NK-92 (cell line): ENCODE data around the gene ARHGEF39.
A peak's percentile ranks its signal among the peaks of the same experiment; 100 is the strongest.
"Not testable (repeated sequence)": the region's sequence is repeated elsewhere in the genome, so short reads cannot be mapped to it uniquely, and the experiment has no call there.

Source experiments
- DNase-seq: peaks from one replicate; lab custom pipeline; 2025; ENCODE audit not compliant: unreplicated experiment; lab: John Stamatoyannopoulos, UW

The ARHGEF39 gene

DNA sequence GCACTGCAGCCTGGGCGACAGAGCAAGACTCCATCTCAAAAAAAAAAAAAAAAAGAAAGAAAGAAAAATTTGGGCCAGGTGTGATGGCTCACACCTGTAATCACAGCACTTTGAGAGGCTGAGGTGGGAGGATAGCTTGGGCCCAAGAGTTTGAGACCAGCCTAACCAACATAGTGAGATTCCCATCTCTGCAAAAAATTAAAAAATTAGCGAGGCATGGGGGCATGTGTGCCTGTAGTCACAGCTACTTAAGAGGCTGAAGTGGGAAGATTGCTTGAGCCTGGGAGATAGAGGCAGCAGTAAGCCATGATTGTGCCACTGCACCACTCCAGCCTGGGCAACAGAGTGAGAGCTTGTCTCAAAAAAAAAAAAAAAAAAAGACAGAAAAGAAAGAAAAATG, 11.4 kb downstream of the ARHGEF39 start:
- no peak for DNase-seq

DNA sequence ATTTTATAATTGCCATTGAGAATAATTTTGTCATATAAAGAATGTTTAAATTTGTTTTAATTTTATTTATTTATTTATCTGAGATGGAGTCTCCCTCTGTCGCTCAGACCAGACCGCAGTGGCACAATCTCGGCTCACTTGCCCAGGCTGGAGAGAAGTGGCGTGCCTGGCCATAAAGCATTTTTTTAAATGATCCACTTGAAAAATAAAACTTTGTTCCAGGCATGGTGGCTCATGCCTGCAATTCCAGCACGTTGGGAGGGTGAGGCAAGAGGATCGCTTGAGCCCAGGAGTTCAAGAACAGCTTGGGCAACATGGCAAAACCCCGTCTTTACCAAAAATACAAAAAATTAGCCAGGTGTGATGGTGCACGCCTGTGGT, 12.2 kb downstream of the ARHGEF39 start:
- no peak for DNase-seq

DNA sequence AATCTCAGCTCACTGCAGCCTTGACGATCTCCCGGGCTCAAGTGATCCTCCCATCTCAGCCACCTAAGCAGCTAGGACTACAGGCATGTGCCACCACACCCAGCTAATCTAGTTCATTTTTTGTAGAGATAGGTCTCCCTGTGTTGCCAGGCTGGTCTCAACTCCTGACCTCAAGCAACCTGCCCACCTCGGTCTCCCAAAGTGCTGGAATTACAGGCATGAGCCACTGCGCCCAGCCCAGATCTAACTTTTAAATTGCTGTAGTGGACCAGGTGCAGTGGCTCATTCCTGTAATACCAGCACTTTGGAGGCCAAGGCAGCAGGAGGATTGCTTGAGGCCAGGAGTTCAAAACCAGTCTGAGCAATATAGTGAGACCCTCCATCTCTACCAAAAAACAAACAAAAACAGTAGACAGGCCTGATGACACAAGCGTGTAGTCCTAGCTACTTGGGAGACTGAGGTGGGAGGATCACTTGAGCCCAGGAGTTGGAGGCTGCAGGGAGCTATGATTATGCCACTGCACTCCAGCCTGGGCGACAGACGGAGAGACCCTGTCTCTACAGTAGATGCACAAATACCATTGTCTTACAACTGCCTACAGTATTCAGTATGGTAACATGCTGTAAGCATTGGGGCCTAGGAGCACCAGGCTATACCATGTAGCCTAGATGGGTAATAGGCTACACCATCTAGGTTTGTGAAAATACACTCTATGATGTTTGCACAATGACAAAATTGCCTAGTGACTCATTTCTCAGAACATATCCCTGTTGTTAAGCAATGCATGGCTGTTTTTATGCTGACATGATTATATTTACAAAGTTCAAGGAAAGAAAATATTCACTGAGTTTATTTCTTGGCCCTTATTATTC, 12.8 kb downstream of the ARHGEF39 start:
- DNase-seq, result no peak

- no peak for DNase-seq
Observed at GRCh38 chr9:35650341-35651158, 14.4 kb downstream of the ARHGEF39 start, which contains the start of gene SIT1. TSS of gene SIT1 (minus strand) at chr9:35650931. CDS start at chr9:35650853, 78 bp downstream.

DNA sequence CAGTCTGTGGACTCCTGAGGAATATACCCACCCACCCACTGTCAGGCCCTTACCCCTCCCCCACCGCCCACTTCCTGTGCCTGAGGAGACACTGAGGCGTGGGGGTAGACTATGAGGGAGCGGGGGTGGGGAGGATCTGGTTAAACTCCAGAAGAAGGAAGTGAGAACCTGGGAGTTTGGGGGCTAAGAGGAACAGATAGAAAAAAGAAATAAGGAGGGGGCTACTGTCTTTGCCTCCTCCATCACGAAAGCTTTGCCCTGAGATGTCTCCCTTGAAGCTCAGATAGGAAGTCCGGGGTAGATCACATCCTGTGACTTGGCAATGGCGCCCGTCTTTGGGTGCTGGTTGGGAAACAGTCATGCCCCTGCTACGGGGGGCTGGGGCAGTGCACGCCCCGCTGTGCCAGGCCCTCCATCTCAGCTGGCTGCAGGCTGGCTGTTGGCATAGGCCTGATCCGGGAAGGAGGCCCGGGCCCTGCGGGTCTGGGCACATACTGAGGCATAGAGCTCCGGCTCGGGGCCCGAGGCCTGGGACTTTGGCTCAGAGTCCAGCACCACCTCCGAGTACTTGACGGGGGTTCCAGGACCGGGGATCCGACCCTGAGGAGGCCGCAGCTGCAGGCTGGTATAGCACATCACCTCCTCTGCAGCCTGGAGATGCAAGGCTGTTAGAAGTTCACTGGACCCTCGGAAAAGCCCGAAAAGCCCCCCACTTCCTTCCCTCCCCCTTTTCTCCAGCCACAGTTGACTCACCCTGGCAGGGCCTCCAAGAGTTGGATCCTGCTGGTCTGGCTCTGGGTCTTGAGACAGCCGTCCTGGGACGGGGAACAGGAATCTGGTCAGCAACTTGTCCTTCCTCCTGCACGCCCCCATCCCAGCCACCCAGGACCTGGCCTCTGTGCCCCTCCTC, 15.3 kb downstream of the ARHGEF39 start:
- DNase-seq, result no peak

GRCh38 chr9:35646533-35647265, 18.3 kb downstream of the ARHGEF39 start:
- DNase-seq, result peak; percentile 28

DNA sequence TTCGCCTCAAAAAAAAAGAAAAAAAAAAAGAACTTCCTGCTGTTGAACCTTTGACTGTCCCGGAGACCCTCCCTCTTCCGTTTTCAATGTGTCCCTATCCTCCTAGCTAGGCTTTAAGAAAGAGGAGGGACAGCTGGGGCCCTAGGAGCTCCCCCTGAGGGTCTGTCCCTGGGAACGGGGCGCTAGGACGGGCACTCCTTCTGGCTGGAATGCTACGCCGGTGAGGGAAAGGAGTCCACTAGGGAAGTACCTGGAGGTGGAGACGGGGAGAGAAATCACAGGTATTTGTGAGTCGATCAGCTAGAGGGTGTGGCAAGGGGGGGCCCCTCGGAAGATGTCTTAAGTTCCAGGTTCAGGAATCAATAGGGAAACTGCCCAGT, 18.9 kb downstream of the ARHGEF39 start:
- no peak for DNase-seq

DNA sequence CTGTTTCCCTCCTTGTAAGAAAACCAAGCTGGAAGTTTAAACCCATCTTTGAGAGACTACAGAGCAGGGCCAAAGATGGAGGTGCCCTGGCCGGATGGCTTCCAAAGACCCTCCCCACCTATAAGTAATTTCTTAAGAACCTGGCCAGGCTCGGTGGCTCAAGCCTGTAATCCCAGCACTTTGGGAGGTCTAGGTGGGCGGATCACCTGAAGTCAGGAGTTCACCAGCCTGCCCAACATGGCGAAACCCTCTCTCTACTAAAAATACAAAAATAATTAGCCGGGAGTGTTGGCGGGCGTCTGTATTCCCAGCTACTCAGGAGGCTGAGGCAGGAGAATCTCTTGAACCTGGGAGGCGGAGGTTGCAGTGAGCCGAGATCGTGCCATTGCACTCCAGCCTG, 19.3 kb downstream of the ARHGEF39 start:
- DNase-seq, result not testable (repeated sequence)

GRCh38 chr9:35643046-35643445, 21.9 kb downstream of the ARHGEF39 start:
- no peak for DNase-seq

GRCh38 chr9:35641478-35641877, 23.5 kb downstream of the ARHGEF39 start:
- not testable (repeated sequence) for DNase-seq

GRCh38 chr9:35640431-35640830, 24.6 kb downstream of the ARHGEF39 start:
- DNase-seq, result not testable (repeated sequence)

DNA sequence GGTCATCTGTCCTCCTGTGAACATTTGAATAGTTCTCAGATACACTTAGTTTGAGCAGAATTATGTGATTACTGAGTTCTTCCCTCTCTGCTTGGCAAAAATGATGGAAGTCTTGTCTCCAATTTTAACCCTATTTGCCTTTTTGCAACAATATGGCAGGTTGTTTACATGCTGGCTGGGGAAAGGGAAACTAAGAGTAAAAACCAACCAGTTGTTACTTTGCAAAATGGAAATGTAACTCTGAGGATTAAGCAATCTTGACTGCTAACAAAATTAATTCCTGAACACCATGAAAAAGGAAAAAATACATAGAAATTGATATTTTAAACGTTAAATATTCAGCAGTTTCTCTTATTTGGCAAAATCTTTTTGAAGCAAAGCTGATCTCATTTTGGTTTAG, 25.4 kb downstream of the ARHGEF39 start:
- no peak for DNase-seq

DNA sequence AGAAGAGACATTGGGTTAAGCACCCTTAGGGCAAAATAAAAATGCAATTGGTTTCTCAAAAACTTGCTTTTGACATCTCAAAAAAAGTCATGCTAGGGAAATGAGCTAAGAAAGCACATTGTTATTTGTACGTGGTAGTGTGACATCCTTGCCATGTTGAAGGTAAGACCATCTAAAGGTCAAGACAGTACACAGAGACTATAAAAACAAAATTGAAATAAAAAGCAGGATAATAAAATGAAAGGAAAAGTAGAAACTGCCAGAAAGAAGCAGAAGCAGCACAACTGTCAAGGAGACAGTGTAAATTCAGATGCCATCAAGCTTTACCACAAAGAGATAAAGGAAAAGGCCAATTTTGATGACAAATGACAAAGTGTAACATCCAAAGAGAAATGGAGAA, 25.8 kb downstream of the ARHGEF39 start:
- DNase-seq, result not testable (repeated sequence)

- DNase-seq, result not testable (repeated sequence)
Observed at GRCh38 chr9:35638751-35639150, 26.2 kb downstream of the ARHGEF39 start.

- DNase-seq, result not testable (repeated sequence)
Observed at GRCh38 chr9:35637427-35637955, 27.5 kb downstream of the ARHGEF39 start.

- DNase-seq, result not testable (repeated sequence)
Observed at GRCh38 chr9:35636877-35637246, 28.1 kb downstream of the ARHGEF39 start.

GRCh38 chr9:35636135-35636876, 28.7 kb downstream of the ARHGEF39 start:
- no peak for DNase-seq

DNA sequence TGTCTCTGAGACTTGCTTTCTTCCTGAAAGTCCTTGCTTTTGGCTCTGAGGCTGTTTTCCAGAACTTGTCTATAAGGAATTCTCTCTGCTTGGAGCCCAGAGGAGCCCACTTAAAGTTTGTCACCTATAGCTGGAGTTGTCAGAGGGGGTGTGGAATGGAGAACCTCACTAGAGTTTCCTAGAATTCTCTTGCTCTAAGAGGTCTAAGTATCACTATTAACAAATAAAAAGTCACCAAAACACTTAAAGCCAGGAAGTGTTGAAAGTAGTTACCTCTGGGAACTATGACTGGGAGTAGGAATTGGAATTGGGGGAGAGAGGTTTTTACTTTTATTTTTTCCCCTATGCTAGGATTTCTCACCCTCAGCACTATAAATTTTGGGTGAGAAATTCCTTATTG, 29.3 kb downstream of the ARHGEF39 start:
- no peak for DNase-seq

DNA sequence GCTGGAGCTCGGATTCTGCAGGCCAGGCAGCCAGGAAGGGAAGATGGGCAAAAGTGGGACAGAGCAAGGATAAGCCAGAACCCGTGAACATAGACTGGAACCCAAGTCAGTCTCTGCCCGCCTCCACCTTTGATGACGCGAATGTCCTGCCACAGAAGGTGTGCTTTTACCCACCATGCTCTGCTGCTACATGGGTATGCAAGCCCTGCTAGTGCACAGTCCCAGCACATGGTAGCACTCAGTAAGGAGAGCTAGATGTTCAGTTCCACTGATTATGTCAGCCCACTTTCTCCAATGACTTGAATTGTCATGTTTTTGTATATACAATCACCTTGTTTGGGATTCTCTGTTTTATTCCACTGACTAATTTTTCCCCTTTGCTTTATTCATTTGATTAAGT, 35.4 kb downstream of the ARHGEF39 start:
- no peak for DNase-seq
